HG02852 (cell line): ENCODE data around the gene SLC7A9.

Experiments
- ATAC-seq: cut with Tn5 transposase; IDR thresholded peaks from one replicate; pipeline ENCODE4 v1.9.1; 2021; ENCODE audit warnings: mild to moderate bottlenecking, moderate library complexity; ENCODE audit not compliant: unreplicated experiment

SLC7A9 gene

GRCh38 chr19:32828643-32829344 lies 40.8 kb downstream of the SLC7A9 start:
- ATAC-seq, result no peak

DNA sequence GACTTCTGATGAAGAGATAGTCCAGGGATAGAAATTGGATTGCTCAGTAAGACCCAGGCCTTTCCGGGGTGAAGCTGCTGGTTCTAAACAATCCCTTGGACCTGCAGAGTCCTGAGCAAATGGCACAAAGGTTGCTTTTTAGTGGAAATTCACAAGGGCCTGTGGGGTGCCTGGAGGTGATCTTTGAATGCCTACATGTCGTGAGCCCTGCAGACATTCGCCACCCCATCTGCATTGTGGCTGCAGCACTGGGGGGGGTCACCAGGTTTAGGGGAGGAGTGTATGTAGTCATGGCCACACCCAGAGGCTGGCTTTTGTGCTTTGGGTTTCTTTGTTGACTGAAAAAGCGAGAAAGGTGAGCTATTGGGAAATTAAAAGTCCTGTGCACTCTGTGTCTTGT lies 41.4 kb downstream of the SLC7A9 start:
- ATAC-seq, result no peak

DNA sequence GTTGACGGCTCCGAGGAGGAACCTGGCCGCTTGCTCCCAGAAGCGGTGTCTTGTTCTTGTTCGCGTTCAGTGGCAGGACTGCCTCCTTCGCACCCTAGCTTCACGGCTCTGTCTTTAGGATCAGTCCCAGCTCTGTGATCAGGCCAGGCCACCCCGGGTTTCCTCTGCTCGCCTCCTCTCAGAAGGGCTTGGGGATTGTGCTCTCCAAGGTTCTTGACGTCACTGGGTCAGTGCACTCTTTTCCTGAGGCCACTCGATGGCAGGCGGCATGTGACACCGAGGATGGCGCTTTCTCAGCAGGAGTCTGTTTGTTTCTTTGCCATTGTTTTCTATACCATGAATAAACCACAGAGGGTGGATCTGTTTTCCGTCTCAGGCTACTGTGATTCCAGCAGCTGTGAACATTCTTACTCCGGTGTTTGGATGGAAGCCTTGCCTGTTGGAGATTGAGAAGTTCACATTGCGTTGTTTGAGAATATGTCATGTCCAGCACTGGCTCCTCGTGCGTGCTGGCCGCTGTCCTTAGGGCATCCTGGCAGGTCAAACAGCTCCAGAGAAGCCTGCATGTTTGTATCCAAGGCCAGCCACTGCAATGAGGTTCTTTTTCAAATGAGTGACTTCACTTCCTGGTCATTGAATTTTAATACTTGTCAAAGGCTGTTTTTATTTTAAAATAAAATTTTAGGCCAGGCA lies 44.5 kb downstream of the SLC7A9 start:
- ATAC-seq, result no peak

DNA sequence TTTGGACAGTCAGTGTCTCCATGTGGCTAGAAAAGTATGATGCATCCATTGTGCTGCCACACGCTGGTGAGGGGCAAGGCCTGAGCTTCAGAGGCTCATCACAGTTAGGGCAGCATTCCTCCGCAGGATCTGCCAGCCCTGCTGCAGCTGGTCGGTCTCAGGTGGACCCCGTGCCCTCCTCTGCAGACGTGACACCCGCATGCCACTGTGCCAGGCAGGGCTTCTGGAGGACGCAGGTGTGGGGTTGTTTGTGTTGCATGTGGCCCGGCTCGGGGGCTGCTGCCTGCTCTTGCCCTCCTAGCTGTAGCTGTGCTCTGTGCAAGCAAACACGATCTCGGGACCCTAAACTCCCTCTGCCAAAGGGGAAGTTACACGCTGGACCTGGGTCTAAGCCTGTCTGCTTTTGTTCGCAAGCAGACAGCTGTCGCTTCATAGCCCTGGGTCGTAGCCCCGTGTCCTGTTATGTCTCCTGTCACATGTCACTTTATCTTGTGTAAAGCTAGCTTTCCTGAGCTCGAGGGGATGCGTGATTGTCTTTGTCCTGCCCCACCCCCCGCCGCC lies 45.3 kb downstream of the SLC7A9 start:
- ATAC-seq, result no peak

GRCh38 chr19:32823747-32824102 lies 45.8 kb downstream of the SLC7A9 start:
- no peak for ATAC-seq

- ATAC-seq, result no peak
Observed at GRCh38 chr19:32822916-32823746, 46.4 kb downstream of the SLC7A9 start.

DNA sequence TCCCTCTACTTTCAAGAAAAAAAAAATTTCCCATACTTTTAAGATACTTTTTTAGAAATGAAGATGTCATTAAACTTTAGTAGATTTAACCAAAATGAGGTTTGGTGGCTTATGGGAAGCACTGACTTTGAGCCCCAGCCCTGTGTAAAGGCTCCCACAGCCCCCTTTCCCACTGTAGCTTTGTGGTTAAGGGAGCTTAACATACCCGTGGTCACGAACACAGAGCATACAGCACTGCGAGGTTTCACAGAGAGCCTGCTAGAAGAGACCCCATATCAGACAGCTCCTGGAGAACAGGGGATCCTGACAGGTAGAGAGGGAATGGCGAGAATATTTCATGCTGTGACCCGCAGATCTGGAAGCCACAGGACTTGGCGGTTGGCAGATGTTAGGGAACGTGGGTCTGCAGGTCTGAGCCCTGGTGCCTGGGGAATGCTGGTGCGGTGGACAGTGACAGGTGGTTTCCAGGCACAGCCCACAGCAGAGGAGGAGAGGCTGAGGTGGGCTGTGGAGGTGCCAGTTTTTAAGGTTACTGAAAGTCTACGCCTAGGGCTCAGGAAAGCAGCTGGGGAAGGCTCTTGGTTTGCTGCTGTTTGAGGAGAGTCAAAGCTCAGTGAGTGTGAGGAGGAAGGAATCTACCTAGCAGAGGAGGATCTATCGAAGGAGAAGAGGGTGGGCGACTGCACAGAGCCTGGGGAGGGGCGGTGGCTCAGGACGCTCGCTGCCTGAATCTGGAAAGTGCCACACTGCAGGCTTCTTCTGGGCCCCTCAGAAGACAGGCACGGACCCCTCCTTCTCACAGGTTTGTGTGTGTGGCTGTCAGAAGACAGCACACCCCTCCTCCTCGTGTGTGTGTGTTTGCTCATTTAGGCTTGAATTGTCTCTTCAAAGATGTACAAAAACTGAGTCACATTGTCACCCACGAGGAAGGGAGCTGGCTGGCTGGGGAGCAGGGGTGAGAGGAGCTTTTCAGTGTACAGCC lies 49.9 kb downstream of the SLC7A9 start:
- no peak for ATAC-seq

- ATAC-seq, result no peak
Observed at GRCh38 chr19:32818536-32818935, 51.0 kb downstream of the SLC7A9 start.

DNA sequence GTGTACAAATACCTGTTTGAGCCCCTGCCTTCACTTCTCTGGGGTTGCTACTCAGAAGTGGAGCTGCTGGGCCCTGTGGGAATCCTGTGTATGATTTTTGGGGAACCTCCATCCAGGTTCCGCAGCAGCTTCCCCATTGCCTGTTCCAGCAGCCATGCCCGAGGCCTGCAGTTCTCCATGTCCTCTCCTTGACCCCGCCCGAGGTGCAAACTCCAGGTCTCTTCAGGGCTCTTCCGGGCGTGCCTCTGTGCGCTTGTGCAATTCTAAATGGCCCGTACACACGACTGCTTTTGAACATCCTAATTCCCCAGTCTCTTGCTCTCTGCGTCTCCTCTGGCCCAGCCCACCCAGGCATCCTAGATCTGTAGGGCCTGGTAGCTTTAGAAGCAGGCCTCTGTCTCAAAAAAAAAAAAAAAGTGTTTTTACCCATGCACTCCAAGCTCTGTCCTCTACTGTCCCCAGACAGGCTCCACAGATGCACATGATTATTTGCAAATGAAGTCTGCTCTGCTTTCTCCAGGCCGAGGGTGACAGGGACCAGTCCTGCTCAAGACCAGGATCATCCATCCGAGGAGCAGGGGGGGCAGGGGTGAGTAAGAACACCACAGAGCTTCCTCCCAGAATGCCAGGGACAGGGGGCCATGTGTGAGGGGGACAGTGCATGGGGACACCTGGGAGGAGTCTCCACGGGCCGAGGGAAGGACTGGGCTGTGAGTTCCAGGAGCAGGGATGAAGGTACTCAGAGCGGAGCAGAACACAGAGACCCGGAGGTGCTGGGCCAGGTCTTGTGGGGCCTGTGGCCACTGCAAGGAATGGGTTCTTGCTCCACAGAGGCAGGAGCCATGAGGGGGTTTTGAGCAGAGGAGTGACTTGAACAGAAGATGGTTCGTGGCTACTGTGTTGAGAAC lies 51.7 kb downstream of the SLC7A9 start:
- no peak for ATAC-seq

DNA sequence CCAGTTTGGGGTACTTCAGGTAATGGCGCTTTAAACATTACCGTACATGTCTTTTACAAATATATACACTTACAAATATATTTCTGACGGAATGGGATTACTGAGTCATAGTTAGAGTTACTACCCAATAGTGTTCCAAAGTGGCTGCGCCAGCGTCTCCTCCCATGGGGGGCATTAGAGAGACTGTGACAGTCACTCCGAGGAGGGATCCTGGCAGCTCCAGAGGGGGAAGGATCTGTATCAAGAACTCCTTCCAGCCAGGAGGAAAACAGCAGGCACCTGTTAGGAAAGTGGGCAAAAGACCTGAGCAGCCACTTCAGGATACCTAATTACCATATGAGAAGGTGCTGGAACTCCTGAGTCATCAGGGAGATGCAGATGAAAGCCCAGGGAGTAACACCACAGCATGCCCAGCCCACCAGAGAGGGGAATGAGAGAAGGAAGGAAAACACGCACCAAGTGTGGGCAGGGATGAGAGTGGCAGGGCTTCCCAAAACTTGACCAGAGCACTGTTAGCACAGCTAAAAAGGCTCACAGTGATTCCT lies 52.9 kb downstream of the SLC7A9 start:
- no peak for ATAC-seq

GRCh38 chr19:32814624-32815023 lies 54.9 kb downstream of the SLC7A9 start:
- no peak for ATAC-seq

- ATAC-seq, result no peak
Observed at GRCh38 chr19:32813862-32814425, 55.6 kb downstream of the SLC7A9 start.

- ATAC-seq, result no peak
Observed at GRCh38 chr19:32812571-32812970, 57.0 kb downstream of the SLC7A9 start.

DNA sequence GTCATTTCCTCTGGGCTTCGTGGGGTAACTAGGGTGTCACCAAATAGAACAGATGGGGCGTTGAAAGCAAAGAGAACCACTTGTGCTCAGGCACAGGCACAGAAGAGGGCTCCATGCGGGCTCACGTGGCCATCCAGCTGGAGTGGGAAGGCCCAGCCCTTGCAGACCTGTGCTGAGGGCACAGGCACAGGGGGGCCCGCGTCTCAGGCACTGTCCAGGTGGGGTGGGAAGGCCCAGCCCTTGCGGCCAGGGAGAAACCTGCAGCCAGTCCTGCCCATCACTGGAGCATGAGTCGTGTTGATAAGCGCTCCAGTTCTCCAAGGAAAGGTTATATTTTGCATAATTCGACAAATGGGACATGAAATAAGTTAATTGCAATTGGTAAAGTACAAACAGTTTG lies 57.5 kb downstream of the SLC7A9 start:
- no peak for ATAC-seq

- ATAC-seq, result no peak
Observed at GRCh38 chr19:32811151-32811550, 58.4 kb downstream of the SLC7A9 start.

DNA sequence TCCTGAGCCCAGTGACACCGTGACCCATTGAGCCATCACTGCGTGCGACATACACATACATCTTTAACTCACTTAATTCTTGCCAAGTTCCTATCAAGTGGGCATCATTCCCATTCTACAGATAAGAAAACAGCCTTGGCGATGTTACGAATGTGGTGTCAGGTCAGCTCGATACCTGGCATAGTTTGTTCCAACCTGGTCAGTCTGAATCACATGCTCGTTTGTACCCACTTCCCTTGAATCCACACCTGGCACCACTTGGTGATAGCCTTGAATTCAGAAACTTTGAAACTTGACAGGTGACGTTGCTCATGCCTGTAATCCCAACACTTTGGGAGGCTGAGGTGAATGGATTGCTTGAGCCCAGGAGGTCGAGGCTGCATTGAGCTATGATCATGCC lies 59.1 kb downstream of the SLC7A9 start:
- no peak for ATAC-seq

DNA sequence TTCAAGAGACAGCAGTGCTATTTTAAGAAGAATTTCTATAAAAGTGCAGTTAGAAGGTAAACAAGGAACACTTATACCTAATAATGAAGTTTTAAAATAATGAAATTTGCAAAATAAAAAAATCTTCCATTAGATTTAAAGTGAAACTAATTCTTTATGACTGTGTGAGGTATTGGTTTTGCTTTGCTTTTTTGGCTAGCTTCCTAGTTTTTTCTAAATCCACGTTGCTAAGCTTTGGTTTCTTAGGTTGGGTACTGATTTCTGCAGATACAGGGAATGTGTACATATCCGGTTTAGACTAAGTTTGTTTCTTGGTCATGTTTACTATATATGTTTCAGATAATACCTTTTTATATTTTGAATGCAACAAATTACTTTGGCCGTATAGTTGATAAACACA lies 59.8 kb downstream of the SLC7A9 start:
- no peak for ATAC-seq

DNA sequence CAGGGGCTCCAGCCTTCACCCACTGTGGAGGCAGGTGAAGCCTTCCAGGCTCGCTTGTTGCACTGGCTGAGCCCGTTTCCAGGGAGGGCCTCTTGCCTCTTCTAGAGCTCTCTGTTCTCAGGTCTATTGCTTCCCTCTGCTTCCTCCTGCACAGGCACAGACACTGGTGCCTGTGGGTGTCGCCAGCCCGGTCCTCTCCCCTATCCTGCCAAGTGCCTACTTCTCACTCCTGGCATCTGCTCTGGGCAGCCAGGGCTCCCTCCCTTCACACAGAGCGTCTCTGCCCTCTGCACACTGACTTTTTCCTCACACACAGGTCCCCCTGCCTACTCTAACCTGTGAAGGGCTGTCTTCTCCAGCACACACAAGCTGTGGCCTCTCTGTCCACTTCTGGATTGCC lies 60.3 kb downstream of the SLC7A9 start:
- no peak for ATAC-seq

DNA sequence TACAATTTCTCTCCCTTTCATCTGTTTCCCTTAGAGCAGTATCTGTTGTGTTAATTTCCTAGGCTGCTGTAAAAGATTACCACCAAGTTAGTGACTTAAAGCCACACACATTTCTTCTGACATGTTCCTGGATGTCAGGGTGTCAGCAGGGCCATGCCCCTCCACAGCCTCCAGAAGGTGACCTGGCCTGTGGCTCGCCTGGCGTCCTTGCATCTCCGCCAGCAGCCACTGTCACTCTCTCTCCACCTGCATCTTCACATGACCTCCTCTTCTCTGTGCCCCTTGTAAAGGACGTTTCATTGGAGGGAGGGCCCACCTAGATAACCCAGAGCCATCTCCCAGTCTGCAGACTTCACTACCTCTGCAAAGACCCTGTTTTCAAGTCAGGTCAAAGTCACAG lies 61.3 kb downstream of the SLC7A9 start:
- ATAC-seq, result no peak
